WTC11 (cell line): ENCODE data around the gene TECRL. TPM values are rescaled to one million over a fixed set of nuclear protein-coding genes. Genes with fewer than 3 reads are reported as not detected.

Source experiments
- ATAC-seq: fragments of 200-7000 bp; cut with Tn5 transposase; 2 replicates; pipeline ENCODE4 v1.10.0; 2021; ENCODE audit warnings: mild to moderate bottlenecking, moderate library complexity
- CTCF ChIA-PET: fragments of 300-600 bp; sonication (Branson Sonifier 250); formaldehyde crosslinking; loops from one replicate; lab custom pipeline; 2021; ENCODE audit warnings: antibody characterized with exemption; lab: Charles Lee
- POLR2A ChIA-PET: fragments of 350-600 bp; sonication (Branson Sonifier 250); formaldehyde crosslinking; loops from one replicate; lab custom pipeline; 2021; ENCODE audit warnings: antibody characterized with exemption; lab: Charles Lee
- DNase-seq: peaks from one replicate; pipeline ENCODE4 v3.0.0; 2021; ENCODE audit warnings: low spot score
- H3K27ac Mint-ChIP-seq: 2 replicates; pipeline ENCODE4 v1.8.0; 2021; ENCODE audit warnings: mixed read lengths
- H3K27me3 Mint-ChIP-seq: 2 replicates; pipeline ENCODE4 v1.8.0; 2021; ENCODE audit warnings: low read depth, mild to moderate bottlenecking, moderate library complexity, mixed read lengths
- H3K36me3 Mint-ChIP-seq: 2 replicates; pipeline ENCODE4 v1.8.0; 2021; ENCODE audit warnings: mixed read lengths
- H3K4me1 Mint-ChIP-seq: 2 replicates; pipeline ENCODE4 v1.8.0; 2022; ENCODE audit warnings: mixed read lengths
- H3K4me3 Mint-ChIP-seq: 2 replicates; pipeline ENCODE4 v1.8.0; 2021; ENCODE audit warnings: mild to moderate bottlenecking, moderate library complexity, mixed read lengths
- H3K9me3 Mint-ChIP-seq: 2 replicates; pipeline ENCODE4 v1.8.0; 2021; ENCODE audit warnings: mixed read lengths
- CREB1 ChIP-seq: sonication (generic); formaldehyde crosslinking; IDR thresholded peaks from 2 replicates; pipeline ENCODE4 v1.8.0; 2023; ENCODE audit warnings: mild to moderate bottlenecking, missing genetic modification reagents
- ELF4 ChIP-seq: sonication (generic); formaldehyde crosslinking; IDR thresholded peaks from 2 replicates; pipeline ENCODE4 v1.8.1; 2022; ENCODE audit warnings: low read depth, mild to moderate bottlenecking, moderate library complexity, missing genetic modification reagents
- FOXJ3 ChIP-seq: sonication (generic); formaldehyde crosslinking; IDR thresholded peaks from 2 replicates; pipeline ENCODE4 v1.9.0; 2021; ENCODE audit warnings: missing genetic modification reagents, mild to moderate bottlenecking, borderline replicate concordance
- GRHL2 ChIP-seq: fragments of 250-450 bp; sonication (Bioruptor Pico); IDR thresholded peaks from 2 replicates; pipeline ENCODE4 v1.8.0; 2022; ENCODE audit warnings: mild to moderate bottlenecking, moderate library complexity; ENCODE audit not compliant: insufficient replicate concordance, severe bottlenecking
- NR1H2 ChIP-seq: sonication (generic); formaldehyde crosslinking; IDR thresholded peaks from 2 replicates; pipeline ENCODE4 v1.9.0; 2021; ENCODE audit warnings: mild to moderate bottlenecking, moderate library complexity, missing genetic modification reagents
- NR3C1 ChIP-seq: sonication (generic); formaldehyde crosslinking; conservative IDR thresholded peaks from 2 replicates; pipeline ENCODE4 v1.8.1; 2023; ENCODE audit warnings: low read depth, mild to moderate bottlenecking, missing genetic modification reagents
- PRRX2 ChIP-seq: fragments of 250-450 bp; sonication (Bioruptor Pico); IDR thresholded peaks from 2 replicates; pipeline ENCODE4 v1.8.0; 2021; ENCODE audit warnings: mild to moderate bottlenecking
- TEAD4 ChIP-seq: sonication (generic); formaldehyde crosslinking; IDR thresholded peaks from 2 replicates; pipeline ENCODE4 v1.8.0; 2022; ENCODE audit warnings: mild to moderate bottlenecking, missing genetic modification reagents
- ZBTB21 ChIP-seq: sonication (generic); formaldehyde crosslinking; IDR thresholded peaks from 2 replicates; pipeline ENCODE4 v1.8.1; 2023; ENCODE audit warnings: mild to moderate bottlenecking, missing genetic modification reagents, borderline replicate concordance
- total RNA-seq: library from RNA; stranded (reverse); gene quantifications from 3 replicates; pipeline ENCODE4 v1.2.3, GENCODE V29; 2021
- TF ChIP-seq, protein P1 (sequence below): fragments of 250-450 bp; sonication (Bioruptor Pico); IDR thresholded peaks from 2 replicates; pipeline ENCODE4 v1.9.0; 2021; ENCODE audit warnings: mild to moderate bottlenecking
- TF ChIP-seq, protein P2 (sequence below): sonication (generic); formaldehyde crosslinking; conservative IDR thresholded peaks from 2 replicates; pipeline ENCODE4 v1.8.1; 2023; ENCODE audit warnings: mild to moderate bottlenecking, low read depth, missing genetic modification reagents, moderate library complexity
- TF ChIP-seq, protein P3 (sequence below): sonication (generic); formaldehyde crosslinking; IDR thresholded peaks from 2 replicates; pipeline ENCODE4 v1.8.1; 2022; ENCODE audit warnings: low read depth, missing genetic modification reagents, borderline replicate concordance
- TF ChIP-seq, protein P4 (sequence below): sonication (generic); formaldehyde crosslinking; IDR thresholded peaks from 2 replicates; pipeline ENCODE4 v1.8.1; 2023; ENCODE audit warnings: mild to moderate bottlenecking, missing genetic modification reagents
- TF ChIP-seq, protein P5 (sequence below): sonication (generic); formaldehyde crosslinking; IDR thresholded peaks from 2 replicates; pipeline ENCODE4 v1.8.0; 2022; ENCODE audit warnings: mild to moderate bottlenecking, missing genetic modification reagents
- TF ChIP-seq, protein P6 (sequence below): fragments of 250-450 bp; sonication (Bioruptor Pico); IDR thresholded peaks from 2 replicates; pipeline ENCODE4 v1.9.0; 2021; ENCODE audit warnings: moderate library complexity, mild to moderate bottlenecking, inconsistent platforms, borderline replicate concordance
- TF ChIP-seq, protein P7 (sequence below): sonication (generic); formaldehyde crosslinking; IDR thresholded peaks from 2 replicates; pipeline ENCODE4 v1.8.0; 2022; ENCODE audit warnings: mild to moderate bottlenecking, missing genetic modification reagents
- TF ChIP-seq, protein P8 (sequence below): sonication (generic); formaldehyde crosslinking; IDR thresholded peaks from 2 replicates; pipeline ENCODE4 v1.8.1; 2023; ENCODE audit warnings: mild to moderate bottlenecking, missing genetic modification reagents, moderate library complexity
- TF ChIP-seq, protein P9 (sequence below): fragments of 250-450 bp; sonication (Bioruptor Pico); IDR thresholded peaks from 2 replicates; pipeline ENCODE4 v1.9.0; 2021; ENCODE audit warnings: mild to moderate bottlenecking
- TF ChIP-seq, protein P10 (sequence below): fragments of 250-450 bp; sonication (Bioruptor Pico); conservative IDR thresholded peaks from 2 replicates; pipeline ENCODE4 v1.9.0; 2021; ENCODE audit warnings: mild to moderate bottlenecking

Gene TECRL
- total RNA-seq, 1 experiment from 2014 or later, result not detected

DNA sequence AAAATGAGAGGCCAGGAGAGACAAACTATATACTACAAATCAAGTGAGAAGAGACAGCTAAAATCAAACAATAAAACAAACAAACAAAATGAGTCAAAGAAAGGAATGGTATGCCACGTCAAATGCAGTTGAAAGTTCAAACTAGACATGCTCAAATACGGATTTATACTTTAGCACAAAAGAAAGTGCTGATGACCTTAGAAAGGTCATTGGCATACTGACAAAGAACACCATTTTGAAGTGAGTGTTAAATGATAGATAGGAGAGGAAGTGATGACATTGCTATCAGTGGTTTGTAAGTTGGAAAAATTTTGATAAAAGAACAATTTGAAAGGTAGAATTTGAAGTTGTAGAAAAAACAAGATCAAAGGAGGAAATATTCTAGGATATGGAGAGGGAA, 55.3 kb downstream of the TECRL start (continued):
- TF ChIP-seq, protein P1, sequence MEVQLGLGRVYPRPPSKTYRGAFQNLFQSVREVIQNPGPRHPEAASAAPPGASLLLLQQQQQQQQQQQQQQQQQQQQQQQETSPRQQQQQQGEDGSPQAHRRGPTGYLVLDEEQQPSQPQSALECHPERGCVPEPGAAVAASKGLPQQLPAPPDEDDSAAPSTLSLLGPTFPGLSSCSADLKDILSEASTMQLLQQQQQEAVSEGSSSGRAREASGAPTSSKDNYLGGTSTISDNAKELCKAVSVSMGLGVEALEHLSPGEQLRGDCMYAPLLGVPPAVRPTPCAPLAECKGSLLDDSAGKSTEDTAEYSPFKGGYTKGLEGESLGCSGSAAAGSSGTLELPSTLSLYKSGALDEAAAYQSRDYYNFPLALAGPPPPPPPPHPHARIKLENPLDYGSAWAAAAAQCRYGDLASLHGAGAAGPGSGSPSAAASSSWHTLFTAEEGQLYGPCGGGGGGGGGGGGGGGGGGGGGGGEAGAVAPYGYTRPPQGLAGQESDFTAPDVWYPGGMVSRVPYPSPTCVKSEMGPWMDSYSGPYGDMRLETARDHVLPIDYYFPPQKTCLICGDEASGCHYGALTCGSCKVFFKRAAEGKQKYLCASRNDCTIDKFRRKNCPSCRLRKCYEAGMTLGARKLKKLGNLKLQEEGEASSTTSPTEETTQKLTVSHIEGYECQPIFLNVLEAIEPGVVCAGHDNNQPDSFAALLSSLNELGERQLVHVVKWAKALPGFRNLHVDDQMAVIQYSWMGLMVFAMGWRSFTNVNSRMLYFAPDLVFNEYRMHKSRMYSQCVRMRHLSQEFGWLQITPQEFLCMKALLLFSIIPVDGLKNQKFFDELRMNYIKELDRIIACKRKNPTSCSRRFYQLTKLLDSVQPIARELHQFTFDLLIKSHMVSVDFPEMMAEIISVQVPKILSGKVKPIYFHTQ (CRISPR knock-in tag), result no peak
- TF ChIP-seq, protein P2, sequence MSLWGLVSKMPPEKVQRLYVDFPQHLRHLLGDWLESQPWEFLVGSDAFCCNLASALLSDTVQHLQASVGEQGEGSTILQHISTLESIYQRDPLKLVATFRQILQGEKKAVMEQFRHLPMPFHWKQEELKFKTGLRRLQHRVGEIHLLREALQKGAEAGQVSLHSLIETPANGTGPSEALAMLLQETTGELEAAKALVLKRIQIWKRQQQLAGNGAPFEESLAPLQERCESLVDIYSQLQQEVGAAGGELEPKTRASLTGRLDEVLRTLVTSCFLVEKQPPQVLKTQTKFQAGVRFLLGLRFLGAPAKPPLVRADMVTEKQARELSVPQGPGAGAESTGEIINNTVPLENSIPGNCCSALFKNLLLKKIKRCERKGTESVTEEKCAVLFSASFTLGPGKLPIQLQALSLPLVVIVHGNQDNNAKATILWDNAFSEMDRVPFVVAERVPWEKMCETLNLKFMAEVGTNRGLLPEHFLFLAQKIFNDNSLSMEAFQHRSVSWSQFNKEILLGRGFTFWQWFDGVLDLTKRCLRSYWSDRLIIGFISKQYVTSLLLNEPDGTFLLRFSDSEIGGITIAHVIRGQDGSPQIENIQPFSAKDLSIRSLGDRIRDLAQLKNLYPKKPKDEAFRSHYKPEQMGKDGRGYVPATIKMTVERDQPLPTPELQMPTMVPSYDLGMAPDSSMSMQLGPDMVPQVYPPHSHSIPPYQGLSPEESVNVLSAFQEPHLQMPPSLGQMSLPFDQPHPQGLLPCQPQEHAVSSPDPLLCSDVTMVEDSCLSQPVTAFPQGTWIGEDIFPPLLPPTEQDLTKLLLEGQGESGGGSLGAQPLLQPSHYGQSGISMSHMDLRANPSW (CRISPR knock-in tag), result no peak
- TF ChIP-seq FOXJ3 (CRISPR knock-in tag), result no peak
- TF ChIP-seq PRRX2 (CRISPR knock-in tag), result no peak
- TF ChIP-seq ZBTB21 (CRISPR knock-in tag), result no peak
- no peak for TF ChIP-seq ELF4 (CRISPR knock-in tag)
- TF ChIP-seq, protein P3, sequence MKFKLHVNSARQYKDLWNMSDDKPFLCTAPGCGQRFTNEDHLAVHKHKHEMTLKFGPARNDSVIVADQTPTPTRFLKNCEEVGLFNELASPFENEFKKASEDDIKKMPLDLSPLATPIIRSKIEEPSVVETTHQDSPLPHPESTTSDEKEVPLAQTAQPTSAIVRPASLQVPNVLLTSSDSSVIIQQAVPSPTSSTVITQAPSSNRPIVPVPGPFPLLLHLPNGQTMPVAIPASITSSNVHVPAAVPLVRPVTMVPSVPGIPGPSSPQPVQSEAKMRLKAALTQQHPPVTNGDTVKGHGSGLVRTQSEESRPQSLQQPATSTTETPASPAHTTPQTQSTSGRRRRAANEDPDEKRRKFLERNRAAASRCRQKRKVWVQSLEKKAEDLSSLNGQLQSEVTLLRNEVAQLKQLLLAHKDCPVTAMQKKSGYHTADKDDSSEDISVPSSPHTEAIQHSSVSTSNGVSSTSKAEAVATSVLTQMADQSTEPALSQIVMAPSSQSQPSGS, result no peak
- no peak for TF ChIP-seq NR3C1
- TF ChIP-seq, all 79 proteins: peak for 0

DNA sequence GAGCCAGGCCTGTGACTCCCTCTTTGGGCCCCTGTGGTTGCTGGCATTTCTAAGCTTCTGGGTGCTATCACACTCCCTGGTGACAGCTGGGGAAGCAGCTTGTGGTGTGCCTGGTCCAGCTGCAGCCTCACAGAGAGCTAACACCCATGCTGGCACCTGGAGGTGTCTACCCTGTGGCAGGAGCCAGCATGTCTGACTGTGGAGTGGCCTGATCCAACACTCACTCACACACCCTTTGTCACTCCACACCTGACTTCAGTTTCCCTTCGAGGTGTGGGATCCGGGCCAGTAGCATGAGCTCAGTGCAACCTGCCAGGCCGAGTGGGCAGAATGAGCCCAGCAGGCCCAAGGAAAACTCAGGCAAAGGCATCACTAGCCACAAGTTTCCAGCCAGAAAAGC, 67.5 kb downstream of the TECRL start:
- ChIA-PET POLR2A (no interaction called here), CTCF (interaction anchor here (0.9 to 1.0 kb wide), 2 partner anchors 183 to 197 kb away, joined by 3 read pairs; no protein-coding TSS in a partner anchor)
- Mint-ChIP-seq H3K9me3 (peaks cover 12% of the 10 kb centered on the region), H3K4me1 (no peaks in the 10 kb centered on the region), H3K27me3 (no peaks in the 10 kb centered on the region), H3K27ac (no peak overlapping the region), H3K36me3 (no peaks in the 10 kb centered on the region), H3K4me3 (no peak overlapping the region)
- ATAC-seq (no peak), DNase-seq (no peak)
- TF ChIP-seq NR1H2 (CRISPR knock-in tag) (no peak), CREB1 (CRISPR knock-in tag) (no peak), FOXJ3 (CRISPR knock-in tag) (no peak), GRHL2 (no peak), ELF4 (CRISPR knock-in tag) (no peak), TEAD4 (no peak)
- TF ChIP-seq, protein P4, sequence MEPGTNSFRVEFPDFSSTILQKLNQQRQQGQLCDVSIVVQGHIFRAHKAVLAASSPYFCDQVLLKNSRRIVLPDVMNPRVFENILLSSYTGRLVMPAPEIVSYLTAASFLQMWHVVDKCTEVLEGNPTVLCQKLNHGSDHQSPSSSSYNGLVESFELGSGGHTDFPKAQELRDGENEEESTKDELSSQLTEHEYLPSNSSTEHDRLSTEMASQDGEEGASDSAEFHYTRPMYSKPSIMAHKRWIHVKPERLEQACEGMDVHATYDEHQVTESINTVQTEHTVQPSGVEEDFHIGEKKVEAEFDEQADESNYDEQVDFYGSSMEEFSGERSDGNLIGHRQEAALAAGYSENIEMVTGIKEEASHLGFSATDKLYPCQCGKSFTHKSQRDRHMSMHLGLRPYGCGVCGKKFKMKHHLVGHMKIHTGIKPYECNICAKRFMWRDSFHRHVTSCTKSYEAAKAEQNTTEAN (CRISPR knock-in tag), result no peak
- TF ChIP-seq, protein P5, sequence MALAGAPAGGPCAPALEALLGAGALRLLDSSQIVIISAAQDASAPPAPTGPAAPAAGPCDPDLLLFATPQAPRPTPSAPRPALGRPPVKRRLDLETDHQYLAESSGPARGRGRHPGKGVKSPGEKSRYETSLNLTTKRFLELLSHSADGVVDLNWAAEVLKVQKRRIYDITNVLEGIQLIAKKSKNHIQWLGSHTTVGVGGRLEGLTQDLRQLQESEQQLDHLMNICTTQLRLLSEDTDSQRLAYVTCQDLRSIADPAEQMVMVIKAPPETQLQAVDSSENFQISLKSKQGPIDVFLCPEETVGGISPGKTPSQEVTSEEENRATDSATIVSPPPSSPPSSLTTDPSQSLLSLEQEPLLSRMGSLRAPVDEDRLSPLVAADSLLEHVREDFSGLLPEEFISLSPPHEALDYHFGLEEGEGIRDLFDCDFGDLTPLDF, result no peak
- TF ChIP-seq, protein P6, sequence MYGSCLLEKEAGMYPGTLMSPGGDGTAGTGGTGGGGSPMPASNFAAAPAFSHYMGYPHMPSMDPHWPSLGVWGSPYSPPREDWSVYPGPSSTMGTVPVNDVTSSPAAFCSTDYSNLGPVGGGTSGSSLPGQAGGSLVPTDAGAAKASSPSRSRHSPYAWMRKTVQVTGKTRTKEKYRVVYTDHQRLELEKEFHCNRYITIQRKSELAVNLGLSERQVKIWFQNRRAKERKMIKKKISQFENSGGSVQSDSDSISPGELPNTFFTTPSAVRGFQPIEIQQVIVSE (CRISPR knock-in tag), result no peak
- TF ChIP-seq, protein P7, sequence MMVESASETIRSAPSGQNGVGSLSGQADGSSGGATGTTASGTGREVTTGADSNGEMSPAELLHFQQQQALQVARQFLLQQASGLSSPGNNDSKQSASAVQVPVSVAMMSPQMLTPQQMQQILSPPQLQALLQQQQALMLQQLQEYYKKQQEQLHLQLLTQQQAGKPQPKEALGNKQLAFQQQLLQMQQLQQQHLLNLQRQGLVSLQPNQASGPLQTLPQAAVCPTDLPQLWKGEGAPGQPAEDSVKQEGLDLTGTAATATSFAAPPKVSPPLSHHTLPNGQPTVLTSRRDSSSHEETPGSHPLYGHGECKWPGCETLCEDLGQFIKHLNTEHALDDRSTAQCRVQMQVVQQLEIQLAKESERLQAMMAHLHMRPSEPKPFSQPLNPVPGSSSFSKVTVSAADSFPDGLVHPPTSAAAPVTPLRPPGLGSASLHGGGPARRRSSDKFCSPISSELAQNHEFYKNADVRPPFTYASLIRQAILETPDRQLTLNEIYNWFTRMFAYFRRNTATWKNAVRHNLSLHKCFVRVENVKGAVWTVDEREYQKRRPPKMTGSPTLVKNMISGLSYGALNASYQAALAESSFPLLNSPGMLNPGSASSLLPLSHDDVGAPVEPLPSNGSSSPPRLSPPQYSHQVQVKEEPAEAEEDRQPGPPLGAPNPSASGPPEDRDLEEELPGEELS (CRISPR knock-in tag), result no peak
- TF ChIP-seq, protein P8, sequence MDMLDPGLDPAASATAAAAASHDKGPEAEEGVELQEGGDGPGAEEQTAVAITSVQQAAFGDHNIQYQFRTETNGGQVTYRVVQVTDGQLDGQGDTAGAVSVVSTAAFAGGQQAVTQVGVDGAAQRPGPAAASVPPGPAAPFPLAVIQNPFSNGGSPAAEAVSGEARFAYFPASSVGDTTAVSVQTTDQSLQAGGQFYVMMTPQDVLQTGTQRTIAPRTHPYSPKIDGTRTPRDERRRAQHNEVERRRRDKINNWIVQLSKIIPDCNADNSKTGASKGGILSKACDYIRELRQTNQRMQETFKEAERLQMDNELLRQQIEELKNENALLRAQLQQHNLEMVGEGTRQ (CRISPR knock-in tag), result no peak
- TF ChIP-seq, protein P9, sequence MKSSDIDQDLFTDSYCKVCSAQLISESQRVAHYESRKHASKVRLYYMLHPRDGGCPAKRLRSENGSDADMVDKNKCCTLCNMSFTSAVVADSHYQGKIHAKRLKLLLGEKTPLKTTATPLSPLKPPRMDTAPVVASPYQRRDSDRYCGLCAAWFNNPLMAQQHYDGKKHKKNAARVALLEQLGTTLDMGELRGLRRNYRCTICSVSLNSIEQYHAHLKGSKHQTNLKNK (CRISPR knock-in tag), result no peak
- TF ChIP-seq, protein P10, sequence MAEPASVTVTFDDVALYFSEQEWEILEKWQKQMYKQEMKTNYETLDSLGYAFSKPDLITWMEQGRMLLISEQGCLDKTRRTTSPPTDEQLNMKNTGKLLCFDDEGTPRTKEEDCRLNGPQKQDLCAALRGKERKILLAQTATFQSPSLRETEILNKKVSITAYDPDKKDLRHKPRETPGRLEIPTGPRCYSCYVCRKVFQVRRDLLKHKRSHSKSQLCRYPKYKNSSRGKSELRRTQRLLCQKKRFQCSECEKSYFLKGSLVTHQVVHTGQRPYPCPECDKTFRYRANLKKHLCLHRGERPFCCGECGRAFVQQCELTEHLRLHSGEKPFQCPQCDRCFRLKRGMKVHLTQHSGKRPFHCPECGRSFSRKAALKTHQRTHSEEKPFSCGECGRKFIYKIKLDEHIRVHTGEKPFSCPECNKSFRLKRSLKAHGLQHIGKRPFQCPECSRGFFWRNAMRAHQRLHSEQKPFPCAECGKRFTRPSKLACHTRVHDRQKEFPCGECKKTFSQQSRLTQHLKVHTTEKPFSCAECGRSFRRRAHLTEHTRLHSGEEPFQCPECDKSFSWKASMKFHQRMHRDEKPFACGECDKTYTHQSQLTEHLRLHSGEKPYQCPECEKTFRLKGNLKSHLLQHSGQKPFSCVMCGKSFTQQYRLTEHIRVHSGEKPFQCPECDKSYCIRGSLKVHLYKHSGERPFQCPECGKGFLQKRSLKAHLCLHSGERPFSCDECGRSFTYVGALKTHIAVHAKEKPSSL (CRISPR knock-in tag), result no peak
